Neural crest cell (in vitro differentiated cells): Measurements from ENCODE around the gene FAM111B. TPM values are rescaled to one million over a fixed set of nuclear protein-coding genes. Genes with fewer than 3 reads are reported as not detected.
"Not testable (repeated sequence)": the region's sequence is repeated elsewhere in the genome, so short reads cannot be mapped to it uniquely, and the experiment has no call there.

Source experiments
- DNase-seq: peaks from one replicate; pipeline ENCODE4 v3.0.0; 2021; ENCODE audit warnings: low read depth, mixed read lengths, low spot score
- H3K27ac Mint-ChIP-seq: one replicate; pipeline ENCODE4 v1.8.0; 2021; ENCODE audit warnings: mild to moderate bottlenecking, mixed read lengths; ENCODE audit not compliant: unreplicated experiment
- H3K27me3 Mint-ChIP-seq: 2 replicates; pipeline ENCODE4 v1.8.0; 2021; ENCODE audit warnings: low read depth, mild to moderate bottlenecking, mixed read lengths
- H3K36me3 Mint-ChIP-seq: 2 replicates; pipeline ENCODE4 v1.8.0; 2021; ENCODE audit warnings: low read depth, mild to moderate bottlenecking, mixed read lengths
- H3K4me1 Mint-ChIP-seq: 2 replicates; pipeline ENCODE4 v1.8.0; 2021; ENCODE audit warnings: mixed read lengths
- H3K4me3 Mint-ChIP-seq: one replicate; pipeline ENCODE4 v1.8.0; 2021; ENCODE audit warnings: mild to moderate bottlenecking, mixed read lengths
- H3K9me3 Mint-ChIP-seq: 2 replicates; pipeline ENCODE4 v1.8.0; 2021; ENCODE audit warnings: mixed read lengths
- long read RNA-seq: library from polyadenylated mRNA; unstranded; transcript quantifications from one replicate; pipeline ENCODE4 v2.0.0, GENCODE V29; 2020
- total RNA-seq: library from RNA; stranded (reverse); gene quantifications from 2 replicates; pipeline ENCODE4 v1.2.1, GENCODE V29; 2021
- TF ChIP-seq, protein P1 (sequence below): fragments of 200-600 bp; sonication (generic); conservative IDR thresholded peaks from 2 replicates; pipeline ENCODE4 v1.5.0; 2021; ENCODE audit warnings: antibody characterized with exemption, mild to moderate bottlenecking

The FAM111B gene, protein sequence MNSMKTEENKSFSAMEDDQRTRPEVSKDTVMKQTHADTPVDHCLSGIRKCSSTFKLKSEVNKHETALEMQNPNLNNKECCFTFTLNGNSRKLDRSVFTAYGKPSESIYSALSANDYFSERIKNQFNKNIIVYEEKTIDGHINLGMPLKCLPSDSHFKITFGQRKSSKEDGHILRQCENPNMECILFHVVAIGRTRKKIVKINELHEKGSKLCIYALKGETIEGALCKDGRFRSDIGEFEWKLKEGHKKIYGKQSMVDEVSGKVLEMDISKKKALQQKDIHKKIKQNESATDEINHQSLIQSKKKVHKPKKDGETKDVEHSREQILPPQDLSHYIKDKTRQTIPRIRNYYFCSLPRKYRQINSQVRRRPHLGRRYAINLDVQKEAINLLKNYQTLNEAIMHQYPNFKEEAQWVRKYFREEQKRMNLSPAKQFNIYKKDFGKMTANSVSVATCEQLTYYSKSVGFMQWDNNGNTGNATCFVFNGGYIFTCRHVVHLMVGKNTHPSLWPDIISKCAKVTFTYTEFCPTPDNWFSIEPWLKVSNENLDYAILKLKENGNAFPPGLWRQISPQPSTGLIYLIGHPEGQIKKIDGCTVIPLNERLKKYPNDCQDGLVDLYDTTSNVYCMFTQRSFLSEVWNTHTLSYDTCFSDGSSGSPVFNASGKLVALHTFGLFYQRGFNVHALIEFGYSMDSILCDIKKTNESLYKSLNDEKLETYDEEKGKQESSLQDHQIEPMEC
- 35.1 and 35.4 TPM in 2 replicates for total RNA-seq
- long read RNA-seq, transcript FAM111B-204 (3 exons, 2,364 nt) = minor isoform, 12 of 76 reads
- long read RNA-seq, transcript FAM111B-201 (4 exons, 3,488 nt) = major isoform, 54 of 76 reads
- long read RNA-seq, partial matches to known transcripts = 2 of 76 reads
- long read RNA-seq, other reads (novel, unspliced or antisense) = 8 of 76 reads

DNA sequence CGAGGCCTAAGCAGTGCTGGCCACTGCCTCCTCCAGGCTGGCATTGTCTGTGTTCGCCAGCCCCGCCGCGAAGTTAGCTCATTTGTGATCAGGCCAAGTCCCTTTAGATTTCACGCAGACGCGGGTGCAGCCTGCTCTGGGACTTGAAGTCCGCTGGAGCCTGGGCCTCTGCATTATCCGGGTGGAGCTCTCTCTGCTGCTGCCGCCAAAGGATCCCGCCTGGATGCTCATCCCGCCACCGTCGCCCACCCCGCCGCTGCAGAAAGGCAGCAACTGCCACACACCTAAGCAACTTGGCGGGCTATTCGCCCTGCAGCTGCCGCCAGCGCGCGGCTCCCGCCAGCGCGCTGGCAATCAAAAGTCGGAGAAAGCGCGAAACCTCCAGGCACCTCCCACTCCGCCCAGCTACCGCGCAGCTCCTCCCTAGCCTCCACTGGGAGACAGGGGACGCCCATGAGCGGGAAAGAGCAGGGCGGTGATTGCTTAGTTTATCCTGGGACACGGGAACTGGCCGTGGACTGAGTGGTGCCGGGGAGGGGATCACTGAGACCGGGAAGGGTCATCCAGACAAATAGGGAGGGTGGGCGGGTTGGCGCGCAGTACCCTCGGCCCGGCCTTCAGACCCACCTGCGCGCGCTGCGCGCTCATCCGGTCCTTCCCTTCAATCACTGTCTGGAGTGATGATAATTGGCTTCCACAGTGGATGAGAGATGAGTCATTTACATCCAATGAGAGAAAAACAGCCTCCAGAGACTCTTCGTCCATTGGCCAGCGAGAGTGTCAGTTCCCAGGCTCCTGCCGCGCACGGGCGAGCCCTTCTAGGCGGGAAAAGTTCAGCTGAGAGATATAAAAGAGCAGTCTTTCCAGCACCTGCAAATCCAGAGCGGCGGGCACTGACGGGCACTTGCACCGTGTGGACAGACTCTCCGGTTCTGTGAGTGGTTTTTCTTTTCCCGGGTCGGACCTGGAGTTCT is at the start of gene FAM111B:
FAM111B (plus strand) TSS at position 875 of the 974 bp plus-strand sequence. CDS start 2,389 bp downstream, outside the sequence.
- peaks cover 7% of the 10 kb centered on the region for H3K9me3 Mint-ChIP-seq
- H3K36me3 Mint-ChIP-seq = peaks cover 35% of the 10 kb centered on the region
- H3K27ac Mint-ChIP-seq = peak within 1 kb of the TSS; percentile 81
- TF ChIP-seq, protein P1, sequence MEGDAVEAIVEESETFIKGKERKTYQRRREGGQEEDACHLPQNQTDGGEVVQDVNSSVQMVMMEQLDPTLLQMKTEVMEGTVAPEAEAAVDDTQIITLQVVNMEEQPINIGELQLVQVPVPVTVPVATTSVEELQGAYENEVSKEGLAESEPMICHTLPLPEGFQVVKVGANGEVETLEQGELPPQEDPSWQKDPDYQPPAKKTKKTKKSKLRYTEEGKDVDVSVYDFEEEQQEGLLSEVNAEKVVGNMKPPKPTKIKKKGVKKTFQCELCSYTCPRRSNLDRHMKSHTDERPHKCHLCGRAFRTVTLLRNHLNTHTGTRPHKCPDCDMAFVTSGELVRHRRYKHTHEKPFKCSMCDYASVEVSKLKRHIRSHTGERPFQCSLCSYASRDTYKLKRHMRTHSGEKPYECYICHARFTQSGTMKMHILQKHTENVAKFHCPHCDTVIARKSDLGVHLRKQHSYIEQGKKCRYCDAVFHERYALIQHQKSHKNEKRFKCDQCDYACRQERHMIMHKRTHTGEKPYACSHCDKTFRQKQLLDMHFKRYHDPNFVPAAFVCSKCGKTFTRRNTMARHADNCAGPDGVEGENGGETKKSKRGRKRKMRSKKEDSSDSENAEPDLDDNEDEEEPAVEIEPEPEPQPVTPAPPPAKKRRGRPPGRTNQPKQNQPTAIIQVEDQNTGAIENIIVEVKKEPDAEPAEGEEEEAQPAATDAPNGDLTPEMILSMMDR = no peak
- H3K4me1 Mint-ChIP-seq = peaks cover 53% of the 10 kb centered on the region
- DNase-seq = peak; percentile 65
- H3K27me3 Mint-ChIP-seq = peaks cover 19% of the 10 kb centered on the region
- H3K4me3 Mint-ChIP-seq = peak within 1 kb of the TSS; percentile 94

DNA sequence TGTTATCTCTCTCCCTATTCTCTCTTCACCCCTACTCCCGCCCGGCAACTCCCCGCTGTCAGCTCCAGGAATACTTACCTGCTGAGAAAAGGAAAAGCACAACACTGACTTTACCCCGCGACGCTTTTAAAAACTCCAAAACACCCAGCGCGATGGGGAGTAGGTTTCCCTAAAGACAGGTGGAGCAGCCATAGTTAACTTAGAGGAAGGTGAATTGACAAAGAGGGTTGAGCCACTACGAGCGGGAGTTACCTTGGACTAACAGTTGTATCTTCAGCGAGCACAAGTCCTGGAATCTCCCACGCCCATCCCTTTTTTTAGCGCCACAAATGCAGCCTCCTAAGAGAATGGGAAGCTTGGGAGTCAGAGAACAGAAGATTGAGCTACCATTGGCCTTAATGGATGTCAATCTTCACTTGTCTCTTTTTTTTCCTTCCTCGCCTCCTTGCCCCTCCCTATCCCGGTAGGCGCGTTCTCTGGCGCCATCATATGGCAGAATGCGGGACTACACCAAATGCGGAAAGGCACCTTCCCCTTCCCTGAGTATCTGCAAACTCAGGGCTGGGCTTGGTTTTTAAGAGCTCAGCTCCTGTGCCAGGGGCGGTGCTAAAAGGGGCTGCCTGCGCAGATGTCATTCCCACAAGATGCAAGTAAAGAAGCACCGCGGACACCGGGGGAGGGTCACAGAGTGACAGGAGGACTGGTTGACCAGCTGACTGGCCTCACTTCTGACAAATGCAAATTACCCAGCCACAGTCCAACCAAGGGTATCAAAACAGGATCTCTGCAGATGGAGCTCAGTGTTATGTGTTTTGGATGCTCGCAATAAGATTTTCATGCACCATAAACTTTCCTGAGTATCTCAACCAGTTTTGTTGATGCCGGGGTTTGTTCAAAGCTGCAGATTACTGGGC is 48.7 kb upstream of the FAM111B start:
- TF ChIP-seq, protein P1 = peak; percentile 92
- Mint-ChIP-seq H3K27me3 (peaks cover 35% of the 10 kb centered on the region), H3K4me3 (peak overlapping the region; percentile 92)
- not testable (repeated sequence) for H3K9me3 Mint-ChIP-seq, H3K27ac Mint-ChIP-seq, H3K4me1 Mint-ChIP-seq, H3K36me3 Mint-ChIP-seq
- DNase-seq = peak; percentile 99

DNA sequence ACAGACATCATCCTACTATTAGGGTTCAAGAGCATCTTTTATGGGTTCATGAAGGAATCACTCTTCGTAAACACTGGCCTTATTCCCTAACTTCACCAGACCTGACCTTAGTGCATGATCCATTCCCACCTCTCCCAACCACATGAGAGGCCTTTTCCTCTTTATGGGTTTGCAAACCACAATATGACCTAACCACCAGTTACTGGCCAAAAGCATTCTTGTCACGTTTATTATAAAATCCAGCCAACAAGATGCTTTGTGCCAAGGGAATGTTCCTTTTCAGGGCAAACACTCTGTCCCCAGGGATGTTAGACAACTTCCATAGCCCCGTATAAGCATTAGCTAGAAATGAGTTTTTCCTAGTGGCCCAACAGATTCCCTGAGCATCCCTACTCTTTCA is 46.9 kb upstream of the FAM111B start:
- not testable (repeated sequence) for H3K4me1 Mint-ChIP-seq, H3K4me3 Mint-ChIP-seq, H3K36me3 Mint-ChIP-seq, DNase-seq, H3K27ac Mint-ChIP-seq, H3K9me3 Mint-ChIP-seq
- H3K27me3 Mint-ChIP-seq = peaks cover 46% of the 10 kb centered on the region

DNA sequence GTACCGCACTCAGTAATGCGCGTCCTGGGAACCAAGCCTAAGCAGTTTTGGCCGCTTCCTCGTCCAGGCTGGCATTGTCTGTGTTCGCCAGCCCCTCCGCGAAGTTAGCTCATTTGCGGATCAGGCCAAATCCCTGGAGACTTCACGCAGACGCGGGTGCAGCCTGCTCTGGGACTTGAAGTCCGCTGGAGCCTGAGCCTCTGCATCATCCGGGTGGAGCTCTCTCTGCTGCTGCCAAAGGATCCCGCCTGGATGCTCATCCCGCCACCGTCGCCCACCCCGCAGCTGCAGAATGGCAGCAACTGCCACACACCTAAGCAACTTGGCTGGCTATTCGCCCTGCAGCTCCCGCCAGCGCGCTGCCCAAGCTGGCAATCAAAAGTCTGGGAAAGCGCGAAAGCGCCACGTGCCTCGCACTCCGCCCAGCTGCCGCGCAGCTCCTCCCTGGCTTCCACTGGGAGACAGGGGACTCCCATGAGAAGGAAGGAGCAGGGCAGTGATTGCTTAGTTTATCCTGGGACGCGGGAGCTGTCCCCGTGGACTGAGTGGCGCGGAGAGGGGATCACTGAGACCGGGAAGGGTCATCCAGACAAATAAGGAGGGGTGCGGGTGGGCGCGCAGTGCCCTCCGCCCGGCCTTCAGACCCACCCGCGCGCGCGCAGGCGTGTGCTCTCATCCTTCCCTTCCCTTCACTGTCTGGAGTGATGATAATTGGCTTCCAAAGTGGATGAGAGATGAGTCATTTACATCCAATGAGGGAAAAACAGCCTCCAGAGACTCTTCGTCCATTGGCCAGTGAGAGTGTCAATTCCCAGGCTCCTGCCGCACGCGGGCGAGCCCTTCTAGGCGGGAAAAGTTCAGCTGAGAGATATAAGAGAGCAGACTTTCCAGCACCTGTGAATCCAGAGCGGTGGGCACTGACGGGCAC is 44.2 kb upstream of the FAM111B start:
- Mint-ChIP-seq H3K9me3 (no peaks in the 10 kb centered on the region), H3K27ac (no peak overlapping the region), H3K4me1 (peaks cover 9% of the 10 kb centered on the region), H3K27me3 (peaks cover 42% of the 10 kb centered on the region), H3K4me3 (no peak overlapping the region), H3K36me3 (no peaks in the 10 kb centered on the region)
- TF ChIP-seq, protein P1 = no peak
- DNase-seq = no peak

DNA sequence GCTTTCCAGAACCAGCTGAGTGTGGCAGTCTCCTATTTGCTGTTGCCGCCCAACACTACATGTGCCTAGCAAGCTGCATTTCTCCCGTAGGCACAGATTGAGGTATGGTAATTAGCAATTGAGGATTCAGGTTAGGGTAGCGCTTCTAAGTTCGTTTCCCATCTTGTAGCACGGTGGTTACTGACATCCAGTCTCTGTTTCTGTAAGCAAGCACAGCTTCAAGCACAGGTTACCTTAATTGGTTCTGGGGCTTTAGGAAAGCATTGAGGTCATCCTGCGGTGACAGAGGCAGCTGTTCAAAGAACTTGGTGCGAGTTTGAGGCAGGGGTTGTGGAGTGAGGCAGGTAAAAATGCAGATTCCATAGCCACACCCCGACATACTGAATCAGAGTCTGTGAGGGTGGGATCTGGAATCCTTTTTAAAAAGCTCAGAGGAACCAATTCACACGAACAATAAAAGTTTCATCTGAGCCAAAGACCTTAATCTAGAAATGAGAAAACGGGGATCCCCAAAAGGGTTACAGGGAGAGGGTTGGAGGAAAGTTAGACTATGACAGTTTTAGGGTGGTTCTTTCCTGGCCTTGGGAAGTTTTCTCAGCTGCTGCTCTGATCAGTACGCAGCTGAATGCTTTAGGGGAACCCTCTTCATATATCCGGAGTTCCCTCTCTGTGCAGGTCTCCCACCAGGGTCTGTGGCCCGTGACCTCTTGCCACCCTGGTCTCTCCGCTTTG is 42.9 kb upstream of the FAM111B start:
- not testable (repeated sequence) for H3K27ac Mint-ChIP-seq, H3K9me3 Mint-ChIP-seq, H3K36me3 Mint-ChIP-seq, DNase-seq, H3K4me1 Mint-ChIP-seq, H3K4me3 Mint-ChIP-seq
- peaks cover 44% of the 10 kb centered on the region for H3K27me3 Mint-ChIP-seq
